ENCODE measurements around the gene FAM110C.
A peak's percentile ranks its signal among the peaks of the same experiment; 100 is the strongest.

DNA sequence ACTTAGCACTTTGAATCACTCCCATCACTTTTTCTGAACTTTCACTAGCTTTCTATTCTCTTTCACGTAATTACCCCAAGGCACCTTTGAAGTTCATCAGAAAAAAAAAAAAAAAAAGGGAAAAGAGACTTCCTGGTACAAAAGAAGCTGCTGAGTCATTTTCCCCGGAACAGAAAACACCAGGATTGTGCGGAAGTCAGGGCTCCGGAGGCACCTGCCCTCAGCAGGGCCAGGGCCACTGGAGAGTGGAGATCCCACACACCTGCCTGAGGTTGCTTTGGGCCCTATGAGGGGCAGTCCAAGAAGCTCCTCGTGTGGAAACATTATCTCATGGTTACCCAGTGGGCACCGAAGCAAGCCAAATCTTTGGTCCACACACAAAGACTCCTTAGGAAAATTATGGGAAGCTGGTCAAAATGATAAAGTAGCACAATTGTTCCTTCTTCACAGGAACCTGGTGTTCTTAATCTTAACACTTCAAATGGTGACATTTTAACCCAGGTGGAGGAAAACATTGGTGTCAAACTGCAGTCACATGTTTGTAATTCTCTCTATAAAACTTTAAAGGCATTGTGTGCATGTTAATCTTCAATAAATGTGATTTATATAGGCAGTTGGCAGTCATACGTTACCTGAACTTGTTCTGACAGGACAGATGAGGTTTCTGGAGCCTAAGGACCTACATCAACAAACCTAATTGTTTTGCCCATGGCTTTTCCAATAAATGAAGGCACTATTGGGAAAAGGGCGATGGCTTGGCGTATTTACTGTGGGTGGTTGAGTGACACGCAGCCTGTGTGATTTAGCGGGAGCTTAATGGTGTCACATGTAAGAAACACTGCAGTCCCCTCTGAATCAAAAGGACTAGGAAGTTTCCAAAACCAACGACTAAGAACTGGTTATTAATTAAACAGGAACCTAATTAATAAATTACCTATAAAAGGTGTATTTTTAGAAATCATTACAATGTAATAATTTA is 23.4 kb upstream of the FAM110C start:
- no peak for TF ChIP-seq JUND (IDR thresholded peaks at IDR 0.05; ENCODE audit: borderline replicate concordance, low read depth, low read length)
- no peak; the same call in 2 of the 3 replicates for TF ChIP-seq JUND (tag; IDR thresholded peaks at IDR 0.05; ENCODE audit: borderline replicate concordance, low read depth, low read length)
- TF ChIP-seq ZFP30 (CRISPR knock-in tag; IDR thresholded peaks at IDR 0.05; ENCODE audit: borderline replicate concordance), result no peak
- TF ChIP-seq, protein P1, sequence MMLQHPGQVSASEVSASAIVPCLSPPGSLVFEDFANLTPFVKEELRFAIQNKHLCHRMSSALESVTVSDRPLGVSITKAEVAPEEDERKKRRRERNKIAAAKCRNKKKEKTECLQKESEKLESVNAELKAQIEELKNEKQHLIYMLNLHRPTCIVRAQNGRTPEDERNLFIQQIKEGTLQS (IDR thresholded peaks at IDR 0.05), result no peak
- TF ChIP-seq, protein P1 (CRISPR knock-in tag; conservative IDR thresholded peaks at IDR 0.05), result no peak
- TF ChIP-seq, protein P2, sequence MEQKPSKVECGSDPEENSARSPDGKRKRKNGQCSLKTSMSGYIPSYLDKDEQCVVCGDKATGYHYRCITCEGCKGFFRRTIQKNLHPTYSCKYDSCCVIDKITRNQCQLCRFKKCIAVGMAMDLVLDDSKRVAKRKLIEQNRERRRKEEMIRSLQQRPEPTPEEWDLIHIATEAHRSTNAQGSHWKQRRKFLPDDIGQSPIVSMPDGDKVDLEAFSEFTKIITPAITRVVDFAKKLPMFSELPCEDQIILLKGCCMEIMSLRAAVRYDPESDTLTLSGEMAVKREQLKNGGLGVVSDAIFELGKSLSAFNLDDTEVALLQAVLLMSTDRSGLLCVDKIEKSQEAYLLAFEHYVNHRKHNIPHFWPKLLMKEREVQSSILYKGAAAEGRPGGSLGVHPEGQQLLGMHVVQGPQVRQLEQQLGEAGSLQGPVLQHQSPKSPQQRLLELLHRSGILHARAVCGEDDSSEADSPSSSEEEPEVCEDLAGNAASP (IDR thresholded peaks at IDR 0.05), result no peak
- TF ChIP-seq, protein P3, sequence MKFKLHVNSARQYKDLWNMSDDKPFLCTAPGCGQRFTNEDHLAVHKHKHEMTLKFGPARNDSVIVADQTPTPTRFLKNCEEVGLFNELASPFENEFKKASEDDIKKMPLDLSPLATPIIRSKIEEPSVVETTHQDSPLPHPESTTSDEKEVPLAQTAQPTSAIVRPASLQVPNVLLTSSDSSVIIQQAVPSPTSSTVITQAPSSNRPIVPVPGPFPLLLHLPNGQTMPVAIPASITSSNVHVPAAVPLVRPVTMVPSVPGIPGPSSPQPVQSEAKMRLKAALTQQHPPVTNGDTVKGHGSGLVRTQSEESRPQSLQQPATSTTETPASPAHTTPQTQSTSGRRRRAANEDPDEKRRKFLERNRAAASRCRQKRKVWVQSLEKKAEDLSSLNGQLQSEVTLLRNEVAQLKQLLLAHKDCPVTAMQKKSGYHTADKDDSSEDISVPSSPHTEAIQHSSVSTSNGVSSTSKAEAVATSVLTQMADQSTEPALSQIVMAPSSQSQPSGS (CRISPR knock-in tag; IDR thresholded peaks at IDR 0.05), result no peak
- peak; percentile 61 for TF ChIP-seq GABPA (tag; conservative IDR thresholded peaks at IDR 0.05; ENCODE audit: low read depth)
- TF ChIP-seq, protein P4, sequence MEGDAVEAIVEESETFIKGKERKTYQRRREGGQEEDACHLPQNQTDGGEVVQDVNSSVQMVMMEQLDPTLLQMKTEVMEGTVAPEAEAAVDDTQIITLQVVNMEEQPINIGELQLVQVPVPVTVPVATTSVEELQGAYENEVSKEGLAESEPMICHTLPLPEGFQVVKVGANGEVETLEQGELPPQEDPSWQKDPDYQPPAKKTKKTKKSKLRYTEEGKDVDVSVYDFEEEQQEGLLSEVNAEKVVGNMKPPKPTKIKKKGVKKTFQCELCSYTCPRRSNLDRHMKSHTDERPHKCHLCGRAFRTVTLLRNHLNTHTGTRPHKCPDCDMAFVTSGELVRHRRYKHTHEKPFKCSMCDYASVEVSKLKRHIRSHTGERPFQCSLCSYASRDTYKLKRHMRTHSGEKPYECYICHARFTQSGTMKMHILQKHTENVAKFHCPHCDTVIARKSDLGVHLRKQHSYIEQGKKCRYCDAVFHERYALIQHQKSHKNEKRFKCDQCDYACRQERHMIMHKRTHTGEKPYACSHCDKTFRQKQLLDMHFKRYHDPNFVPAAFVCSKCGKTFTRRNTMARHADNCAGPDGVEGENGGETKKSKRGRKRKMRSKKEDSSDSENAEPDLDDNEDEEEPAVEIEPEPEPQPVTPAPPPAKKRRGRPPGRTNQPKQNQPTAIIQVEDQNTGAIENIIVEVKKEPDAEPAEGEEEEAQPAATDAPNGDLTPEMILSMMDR (IDR thresholded peaks at IDR 0.05 in 2 of 3, conservative IDR thresholded peaks at IDR 0.05 in 1 of 3; ENCODE audit: insufficient read depth in 2 of 3, low read depth in 1 of 3, low read length in 3 of 3), result no peak

All from K562 (cell line).